ENCODE measurements around the gene PDE4D.

PDE4D gene

DNA sequence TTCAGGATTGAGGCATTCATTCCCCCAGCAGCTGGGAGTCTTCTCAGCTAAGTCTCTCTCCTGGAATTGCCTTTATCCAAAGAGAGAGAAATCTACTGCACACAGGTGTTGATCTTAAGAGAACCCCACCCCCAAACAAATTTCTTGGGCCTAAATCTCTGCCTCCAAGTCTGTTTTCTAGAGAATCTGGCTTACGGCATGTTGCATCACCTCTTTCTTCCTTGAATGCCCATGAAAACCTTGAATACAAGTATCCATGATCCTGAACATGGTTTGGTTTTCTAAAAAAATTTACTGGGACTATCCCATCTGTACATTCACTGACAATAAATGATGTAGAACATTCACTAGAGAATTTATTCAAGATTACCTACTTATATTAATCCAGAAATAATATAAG is 401.6 kb downstream of the PDE4D start:
- H3K27me3 ChIP-seq (replicated peaks; ENCODE audit: control insufficient read depth, insufficient read depth, low read length) = no peaks in the 10 kb centered on the region
- TF ChIP-seq, protein P1, sequence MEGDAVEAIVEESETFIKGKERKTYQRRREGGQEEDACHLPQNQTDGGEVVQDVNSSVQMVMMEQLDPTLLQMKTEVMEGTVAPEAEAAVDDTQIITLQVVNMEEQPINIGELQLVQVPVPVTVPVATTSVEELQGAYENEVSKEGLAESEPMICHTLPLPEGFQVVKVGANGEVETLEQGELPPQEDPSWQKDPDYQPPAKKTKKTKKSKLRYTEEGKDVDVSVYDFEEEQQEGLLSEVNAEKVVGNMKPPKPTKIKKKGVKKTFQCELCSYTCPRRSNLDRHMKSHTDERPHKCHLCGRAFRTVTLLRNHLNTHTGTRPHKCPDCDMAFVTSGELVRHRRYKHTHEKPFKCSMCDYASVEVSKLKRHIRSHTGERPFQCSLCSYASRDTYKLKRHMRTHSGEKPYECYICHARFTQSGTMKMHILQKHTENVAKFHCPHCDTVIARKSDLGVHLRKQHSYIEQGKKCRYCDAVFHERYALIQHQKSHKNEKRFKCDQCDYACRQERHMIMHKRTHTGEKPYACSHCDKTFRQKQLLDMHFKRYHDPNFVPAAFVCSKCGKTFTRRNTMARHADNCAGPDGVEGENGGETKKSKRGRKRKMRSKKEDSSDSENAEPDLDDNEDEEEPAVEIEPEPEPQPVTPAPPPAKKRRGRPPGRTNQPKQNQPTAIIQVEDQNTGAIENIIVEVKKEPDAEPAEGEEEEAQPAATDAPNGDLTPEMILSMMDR (IDR thresholded peaks at IDR 0.05; ENCODE audit: insufficient read depth, low read length, poor library complexity, severe bottlenecking) = no peak
- H3K4me3 ChIP-seq (replicated peaks; ENCODE audit: low read depth, low read length) = no peak overlapping the region
- no peak for DNase-seq (ENCODE audit: extremely low read depth, insufficient read length)
- H3K36me3 ChIP-seq (ENCODE audit: control insufficient read depth, insufficient read depth, low read length) = no peaks in the 10 kb centered on the region

DNA sequence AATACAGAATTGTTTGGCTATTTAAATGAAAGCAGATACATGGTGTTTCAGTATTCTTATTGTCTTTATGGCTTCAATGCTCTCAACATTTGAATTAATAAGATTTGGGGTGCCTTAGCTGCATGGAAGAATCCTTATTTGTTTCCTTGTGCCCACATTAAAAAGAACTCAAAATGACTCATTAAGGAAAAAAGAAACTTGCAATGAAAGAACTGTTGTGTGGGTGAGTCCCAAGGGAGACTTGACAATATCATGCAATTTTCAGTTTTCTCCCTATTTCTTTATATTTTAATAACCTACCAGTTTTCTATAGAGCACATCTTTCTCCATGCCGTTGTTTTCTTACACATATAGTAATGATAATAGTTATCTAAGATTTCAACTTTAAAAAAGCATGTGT is 404.0 kb downstream of the PDE4D start:
- TF ChIP-seq, protein P1 (IDR thresholded peaks at IDR 0.05; ENCODE audit: insufficient read depth, low read length, poor library complexity, severe bottlenecking) = no peak
- no peak overlapping the region for H3K4me3 ChIP-seq (replicated peaks; ENCODE audit: low read depth, low read length)
- H3K36me3 ChIP-seq (ENCODE audit: control insufficient read depth, insufficient read depth, low read length) = no peaks in the 10 kb centered on the region
- DNase-seq (ENCODE audit: extremely low read depth, insufficient read length) = no peak
- no peaks in the 10 kb centered on the region for H3K27me3 ChIP-seq (replicated peaks; ENCODE audit: control insufficient read depth, insufficient read depth, low read length)

DNA sequence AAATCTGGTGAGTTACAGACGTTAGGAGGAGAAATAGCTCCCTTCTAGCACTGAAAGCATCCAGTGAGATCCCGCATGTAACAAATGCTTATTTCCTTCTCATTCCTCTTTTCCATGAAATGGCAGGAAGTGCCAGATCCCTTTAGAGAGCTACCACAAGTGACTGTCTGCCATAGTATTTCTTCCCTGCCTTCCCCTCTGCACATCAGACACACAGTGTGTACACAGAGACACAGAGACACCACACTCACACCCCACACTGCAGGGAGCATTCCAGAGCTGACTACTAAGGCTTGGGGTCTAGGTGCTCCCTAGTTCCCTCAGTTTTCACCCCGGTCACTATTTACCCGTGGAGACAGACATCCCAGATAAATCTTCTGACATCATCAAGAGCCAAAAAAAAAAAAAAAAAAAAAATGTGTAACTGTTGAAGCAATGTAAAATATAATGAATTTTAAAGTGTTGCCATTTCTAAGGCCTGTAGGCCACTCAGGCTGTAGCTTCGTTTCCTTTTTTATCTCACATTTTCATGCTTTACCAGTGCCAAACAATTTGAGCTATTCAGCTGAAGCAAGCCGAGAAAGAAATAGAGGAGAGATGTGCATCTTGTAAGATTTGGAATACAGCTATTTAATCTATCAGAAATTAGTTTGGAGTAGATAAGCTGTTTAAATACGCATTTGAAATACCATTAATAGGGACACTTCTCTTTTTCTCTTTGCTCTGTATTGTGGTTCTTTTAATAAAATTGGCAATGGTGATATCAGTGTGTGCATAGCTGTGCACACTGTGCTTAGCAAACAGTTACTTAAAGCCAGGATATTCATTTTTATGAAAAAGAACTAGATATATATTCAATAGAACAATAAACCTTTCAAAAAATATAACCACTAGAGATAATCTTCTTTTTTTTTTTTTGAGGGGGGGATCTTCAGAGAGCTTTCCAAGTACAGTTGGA is 405.5 kb downstream of the PDE4D start:
- DNase-seq (ENCODE audit: extremely low read depth, insufficient read length) = no peak

DNA sequence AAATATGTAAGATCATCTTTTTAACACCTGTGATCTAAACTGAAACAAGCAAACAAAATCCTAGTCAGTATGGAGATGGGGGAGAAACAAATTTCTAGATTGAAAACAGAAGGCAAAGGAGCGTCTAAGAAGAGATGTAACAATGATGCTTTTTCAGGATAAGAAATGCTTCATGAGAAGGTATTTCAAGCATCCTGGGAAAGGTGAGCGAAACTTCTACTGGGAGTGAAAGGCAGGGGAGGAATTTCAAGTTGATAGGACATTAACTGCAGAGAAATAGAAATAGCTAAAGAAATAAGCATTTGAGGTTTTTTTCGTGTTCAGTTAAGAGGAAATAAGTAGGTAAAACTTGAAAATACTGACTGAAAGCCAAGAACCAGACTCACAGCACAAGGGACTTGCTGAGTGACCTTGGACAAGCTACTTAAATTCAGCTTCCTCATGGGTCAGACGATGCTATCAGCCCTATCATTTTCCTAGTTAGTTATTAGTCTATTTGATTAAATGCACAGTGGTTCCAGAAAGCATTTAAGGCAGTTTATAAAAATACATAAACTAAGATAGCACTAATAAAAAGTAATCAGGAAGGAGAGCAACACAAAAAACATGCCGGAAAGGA is 406.3 kb downstream of the PDE4D start:
- no peaks in the 10 kb centered on the region for H3K27me3 ChIP-seq (replicated peaks; ENCODE audit: control insufficient read depth, insufficient read depth, low read length)
- DNase-seq (ENCODE audit: extremely low read depth, insufficient read length) = no peak
- no peak overlapping the region for H3K4me3 ChIP-seq (replicated peaks; ENCODE audit: low read depth, low read length)
- no peaks in the 10 kb centered on the region for H3K36me3 ChIP-seq (ENCODE audit: control insufficient read depth, insufficient read depth, low read length)
- TF ChIP-seq, protein P1 (IDR thresholded peaks at IDR 0.05; ENCODE audit: insufficient read depth, low read length, poor library complexity, severe bottlenecking) = no peak

More for the DNA sequence above, 405.5 kb downstream of the PDE4D start:
- no peaks in the 10 kb centered on the region for H3K27me3 ChIP-seq (replicated peaks; ENCODE audit: control insufficient read depth, insufficient read depth, low read length)
- H3K36me3 ChIP-seq (ENCODE audit: control insufficient read depth, insufficient read depth, low read length) = no peaks in the 10 kb centered on the region
- no peak overlapping the region for H3K4me3 ChIP-seq (replicated peaks; ENCODE audit: low read depth, low read length)
- TF ChIP-seq, protein P1 (IDR thresholded peaks at IDR 0.05; ENCODE audit: insufficient read depth, low read length, poor library complexity, severe bottlenecking) = no peak

GRCh38 chr5:59486508-59486907 is 407.0 kb downstream of the PDE4D start:
- no peak for DNase-seq (ENCODE audit: extremely low read depth, insufficient read length)
- TF ChIP-seq, protein P1 (IDR thresholded peaks at IDR 0.05; ENCODE audit: insufficient read depth, low read length, poor library complexity, severe bottlenecking) = no peak
- H3K36me3 ChIP-seq (ENCODE audit: control insufficient read depth, insufficient read depth, low read length) = no peaks in the 10 kb centered on the region
- no peak overlapping the region for H3K4me3 ChIP-seq (replicated peaks; ENCODE audit: low read depth, low read length)
- no peaks in the 10 kb centered on the region for H3K27me3 ChIP-seq (replicated peaks; ENCODE audit: control insufficient read depth, insufficient read depth, low read length)
